ENCODE measurements around the gene ZNF839. TPM values are rescaled to one million over a fixed set of nuclear protein-coding genes. Genes with fewer than 3 reads are reported as not detected.

ZNF839 gene
- polyA plus RNA-seq, 1 experiment, result 9.0 TPM

DNA sequence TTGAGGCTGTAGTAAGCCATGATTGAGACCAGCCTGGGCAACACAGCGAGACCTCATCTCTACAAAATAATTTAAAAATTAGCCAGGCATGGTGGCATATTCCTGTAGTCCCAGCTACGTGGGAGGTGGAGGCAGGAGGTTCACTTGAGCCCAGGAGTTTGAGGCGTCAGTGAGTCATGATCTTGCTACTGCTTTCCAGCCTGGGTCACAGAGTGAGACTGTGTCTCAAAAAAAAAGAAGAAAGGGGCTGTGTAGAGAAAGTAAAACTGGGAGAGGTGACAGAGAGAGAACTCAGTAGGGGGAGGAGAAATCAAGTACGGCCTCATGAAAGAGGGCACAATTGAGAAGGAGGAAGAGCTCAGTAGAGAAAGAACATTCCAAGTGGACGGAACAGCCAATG, 55.6 kb downstream of the ZNF839 start:
- TF ChIP-seq, protein P1, sequence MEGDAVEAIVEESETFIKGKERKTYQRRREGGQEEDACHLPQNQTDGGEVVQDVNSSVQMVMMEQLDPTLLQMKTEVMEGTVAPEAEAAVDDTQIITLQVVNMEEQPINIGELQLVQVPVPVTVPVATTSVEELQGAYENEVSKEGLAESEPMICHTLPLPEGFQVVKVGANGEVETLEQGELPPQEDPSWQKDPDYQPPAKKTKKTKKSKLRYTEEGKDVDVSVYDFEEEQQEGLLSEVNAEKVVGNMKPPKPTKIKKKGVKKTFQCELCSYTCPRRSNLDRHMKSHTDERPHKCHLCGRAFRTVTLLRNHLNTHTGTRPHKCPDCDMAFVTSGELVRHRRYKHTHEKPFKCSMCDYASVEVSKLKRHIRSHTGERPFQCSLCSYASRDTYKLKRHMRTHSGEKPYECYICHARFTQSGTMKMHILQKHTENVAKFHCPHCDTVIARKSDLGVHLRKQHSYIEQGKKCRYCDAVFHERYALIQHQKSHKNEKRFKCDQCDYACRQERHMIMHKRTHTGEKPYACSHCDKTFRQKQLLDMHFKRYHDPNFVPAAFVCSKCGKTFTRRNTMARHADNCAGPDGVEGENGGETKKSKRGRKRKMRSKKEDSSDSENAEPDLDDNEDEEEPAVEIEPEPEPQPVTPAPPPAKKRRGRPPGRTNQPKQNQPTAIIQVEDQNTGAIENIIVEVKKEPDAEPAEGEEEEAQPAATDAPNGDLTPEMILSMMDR (IDR thresholded peaks at IDR 0.05; ENCODE audit: insufficient read depth, low read depth, low read length), result no peak
- H3K4me3 ChIP-seq (ENCODE audit: low read depth, low read length), result no peak overlapping the region
- H3K27me3 ChIP-seq (ENCODE audit: control insufficient read depth, insufficient read depth, low read length), result no peaks in the 10 kb centered on the region
- POLR2A ChIA-PET, result no interaction called here
- peaks cover 7% of the 10 kb centered on the region for H3K36me3 ChIP-seq (ENCODE audit: control insufficient read depth, insufficient read depth, low read length)
- DNase-seq (ENCODE audit: low read depth), result no peak
- CTCF ChIA-PET, result interaction anchor here (0.6 to 1.1 kb wide), 2 partner anchors 8 to 9 kb away, joined by 3 read pairs; no protein-coding TSS in a partner anchor

DNA sequence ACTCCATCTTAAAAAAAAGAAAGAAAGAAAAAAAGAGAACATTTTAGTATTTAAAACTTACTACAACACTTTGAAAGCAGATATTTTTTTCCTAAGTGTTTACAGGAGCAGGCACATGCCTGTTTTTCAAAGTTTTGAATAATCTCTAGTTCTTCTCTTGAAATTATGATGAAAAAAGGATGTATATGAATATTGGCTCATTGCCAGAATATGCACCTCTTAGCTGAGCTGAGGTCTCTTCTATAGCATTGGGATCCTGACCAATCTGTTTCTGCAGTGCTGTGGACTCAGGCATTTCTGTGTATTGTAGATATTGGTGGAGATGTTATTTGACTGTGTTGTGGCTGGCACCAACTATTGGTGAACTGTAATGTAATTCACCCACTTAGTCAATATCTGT, 58.1 kb downstream of the ZNF839 start:
- Histone ChIP-seq H3K36me3 (ENCODE audit: control insufficient read depth, insufficient read depth, low read length) (peaks cover 7% of the 10 kb centered on the region), H3K4me3 (ENCODE audit: low read depth, low read length) (no peak overlapping the region), H3K27me3 (ENCODE audit: control insufficient read depth, insufficient read depth, low read length) (no peaks in the 10 kb centered on the region)
- ChIA-PET CTCF (interaction anchor here (0.6 kb wide), 1 partner anchor 8 kb away, joined by 3 read pairs; no protein-coding TSS in a partner anchor), POLR2A (no interaction called here)
- TF ChIP-seq, protein P1 (IDR thresholded peaks at IDR 0.05; ENCODE audit: insufficient read depth, low read depth, low read length), result no peak
- no peak for DNase-seq (ENCODE audit: low read depth)

DNA sequence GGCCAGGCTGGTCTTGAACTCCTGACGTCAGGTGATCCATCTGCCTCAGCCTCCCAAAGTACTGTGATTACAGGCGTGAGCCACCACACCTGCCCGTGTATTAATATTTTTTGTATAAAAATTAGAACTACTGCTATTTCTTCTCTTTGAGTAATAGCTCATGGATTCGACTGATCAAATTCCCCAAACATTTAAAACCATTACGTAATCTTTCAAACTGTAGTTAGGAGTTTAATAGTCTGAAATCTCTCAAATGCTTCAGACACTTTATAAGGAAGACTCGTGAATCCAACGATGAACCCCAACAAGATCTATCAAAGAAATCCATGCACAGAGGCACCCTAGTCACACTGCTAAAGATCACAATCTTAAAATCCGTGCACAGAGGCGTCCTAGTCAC, 59.3 kb downstream of the ZNF839 start:
- Histone ChIP-seq H3K4me3 (ENCODE audit: low read depth, low read length) (no peak overlapping the region), H3K27me3 (ENCODE audit: control insufficient read depth, insufficient read depth, low read length) (no peaks in the 10 kb centered on the region), H3K36me3 (ENCODE audit: control insufficient read depth, insufficient read depth, low read length) (peaks cover 7% of the 10 kb centered on the region)
- TF ChIP-seq, protein P1 (IDR thresholded peaks at IDR 0.05; ENCODE audit: insufficient read depth, low read depth, low read length), result no peak
- ChIA-PET CTCF (no interaction called here), POLR2A (no interaction called here)
- DNase-seq (ENCODE audit: low read depth), result no peak

DNA sequence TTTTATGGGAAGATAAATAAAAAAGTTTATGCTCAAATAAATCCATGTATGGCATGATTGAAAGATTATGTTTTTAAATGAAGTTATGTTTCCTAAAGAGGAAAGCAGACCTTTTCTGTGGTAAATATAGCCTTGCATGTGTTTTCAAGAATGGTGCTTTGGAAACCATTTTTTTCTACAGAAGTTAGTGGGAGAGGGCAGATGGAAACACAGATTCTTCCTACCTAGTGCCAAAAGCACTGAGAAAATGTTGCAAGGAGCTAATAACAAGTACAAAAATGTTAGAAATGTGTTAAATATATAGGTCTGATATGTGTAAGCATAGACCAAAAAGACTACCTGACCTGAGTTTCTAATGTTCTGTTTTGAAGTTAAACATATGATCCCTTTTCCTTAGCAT, 67.5 kb downstream of the ZNF839 start:
- no peak for DNase-seq (ENCODE audit: low read depth)
- Histone ChIP-seq H3K27me3 (ENCODE audit: control insufficient read depth, insufficient read depth, low read length) (no peaks in the 10 kb centered on the region), H3K4me3 (ENCODE audit: low read depth, low read length) (no peak overlapping the region), H3K36me3 (ENCODE audit: control insufficient read depth, insufficient read depth, low read length) (no peaks in the 10 kb centered on the region)
- ChIA-PET CTCF (no interaction called here), POLR2A (no interaction called here)
- TF ChIP-seq, protein P1 (IDR thresholded peaks at IDR 0.05; ENCODE audit: insufficient read depth, low read depth, low read length), result no peak

DNA sequence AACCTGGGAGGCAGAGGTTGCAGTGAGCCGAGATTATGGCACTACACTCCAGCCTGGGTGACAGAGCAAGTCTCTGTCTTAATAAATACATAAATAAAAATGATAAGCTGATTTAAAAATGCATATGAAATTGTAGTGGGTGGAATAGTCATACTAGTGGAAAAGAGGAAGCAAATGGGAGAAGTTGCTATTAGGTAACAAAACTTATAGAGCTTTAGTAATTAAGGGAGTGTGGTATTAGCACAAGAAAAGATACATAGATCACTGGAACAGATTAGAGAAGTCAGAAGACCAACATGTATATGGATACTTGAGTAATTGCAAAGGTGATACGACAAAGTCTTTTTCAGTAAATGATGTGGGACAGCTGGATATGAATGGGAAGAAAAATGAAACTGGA, 69.7 kb downstream of the ZNF839 start:
- H3K4me3 ChIP-seq (ENCODE audit: low read depth, low read length), result no peak overlapping the region
- DNase-seq (ENCODE audit: low read depth), result no peak
- ChIA-PET CTCF (interaction anchor here (0.7 to 1.2 kb wide), 2 partner anchors 48 to 127 kb away, joined by 3 to 5 read pairs; no protein-coding TSS in a partner anchor), POLR2A (no interaction called here)
- no peaks in the 10 kb centered on the region for H3K36me3 ChIP-seq (ENCODE audit: control insufficient read depth, insufficient read depth, low read length)
- H3K27me3 ChIP-seq (ENCODE audit: control insufficient read depth, insufficient read depth, low read length), result no peaks in the 10 kb centered on the region
- TF ChIP-seq, protein P1 (IDR thresholded peaks at IDR 0.05; ENCODE audit: insufficient read depth, low read depth, low read length), result no peak

All from BJ (cell line).